SK-N-SH treated with all-trans-retinoic acid at 6 μM for 48 hours (cell line): Measurements from ENCODE around the gene KRT26.

ENCODE experiments used
- ATAC-seq: fragments of 200-7000 bp; cut with Tn5 transposase; 3 replicates; pipeline ENCODE4 v1.9.1; 2020; ENCODE audit warnings: mild to moderate bottlenecking, moderate library complexity
- ARNTL ChIP-seq: fragments of 450-650 bp; formaldehyde crosslinking; IDR thresholded peaks from 2 replicates; pipeline ENCODE4 v1.5.0; 2020; ENCODE audit warnings: low read depth, mild to moderate bottlenecking, moderate library complexity, borderline replicate concordance
- BACH2 ChIP-seq: fragments of 250-450 bp; sonication (Bioruptor Pico); IDR thresholded peaks from 2 replicates; pipeline ENCODE4 v1.9.0; 2021; ENCODE audit warnings: mild to moderate bottlenecking, borderline replicate concordance
- CSDC2 ChIP-seq: fragments of 250-450 bp; sonication (Bioruptor Pico); IDR thresholded peaks from 2 replicates; pipeline ENCODE4 v1.5.0; 2020; ENCODE audit warnings: mild to moderate bottlenecking, moderate library complexity
- CSRNP3 ChIP-seq: fragments of 250-450 bp; sonication (Bioruptor Pico); IDR thresholded peaks from 2 replicates; pipeline ENCODE4 v1.5.1; 2021; ENCODE audit warnings: mild to moderate bottlenecking, moderate library complexity
- ESRRG ChIP-seq: fragments of 250-450 bp; sonication (Bioruptor Pico); IDR thresholded peaks from 2 replicates; pipeline ENCODE4 v1.6.1; 2021; ENCODE audit warnings: mild to moderate bottlenecking
- ISL1 ChIP-seq: fragments of 250-450 bp; sonication (Bioruptor Pico); IDR thresholded peaks from 2 replicates; pipeline ENCODE4 v2.1.2; 2022; ENCODE audit warnings: mild to moderate bottlenecking, moderate library complexity
- OSR1 ChIP-seq: fragments of 250-450 bp; sonication (Bioruptor Pico); IDR thresholded peaks from 2 replicates; pipeline ENCODE4 v1.8.0; 2022; ENCODE audit warnings: moderate library complexity, mild to moderate bottlenecking, inconsistent platforms
- POU6F1 ChIP-seq: fragments of 250-450 bp; sonication (Bioruptor Pico); IDR thresholded peaks from 2 replicates; pipeline ENCODE4 v1.8.0; 2021; ENCODE audit warnings: low read depth, mild to moderate bottlenecking, moderate library complexity, borderline replicate concordance
- PPARA ChIP-seq: fragments of 250-450 bp; sonication (Bioruptor Pico); IDR thresholded peaks from 2 replicates; pipeline ENCODE4 v1.5.0; 2020; ENCODE audit warnings: mild to moderate bottlenecking, borderline replicate concordance
- RARB ChIP-seq: fragments of 250-450 bp; sonication (Bioruptor Pico); IDR thresholded peaks from 2 replicates; pipeline ENCODE4 v1.8.0; 2021; ENCODE audit warnings: mild to moderate bottlenecking, moderate library complexity
- SNAI2 ChIP-seq: fragments of 250-450 bp; sonication (Bioruptor Pico); IDR thresholded peaks from 2 replicates; pipeline ENCODE4 v1.5.0; 2020; ENCODE audit warnings: mild to moderate bottlenecking, moderate library complexity
- TCF4 ChIP-seq: fragments of 250-450 bp; sonication (Bioruptor Pico); IDR thresholded peaks from 2 replicates; pipeline ENCODE4 v1.8.0; 2021; ENCODE audit warnings: mild to moderate bottlenecking, moderate library complexity, borderline replicate concordance
- TOX ChIP-seq: fragments of 250-450 bp; sonication (Bioruptor Pico); IDR thresholded peaks from 2 replicates; pipeline ENCODE4 v1.8.0; 2021; ENCODE audit warnings: mild to moderate bottlenecking, moderate library complexity, borderline replicate concordance
- ZC3H10 ChIP-seq: fragments of 250-450 bp; sonication (Bioruptor Pico); IDR thresholded peaks from 2 replicates; pipeline ENCODE4 v1.5.1; 2021; ENCODE audit warnings: mild to moderate bottlenecking, moderate library complexity
- ZFP3 ChIP-seq: fragments of 250-450 bp; sonication (Bioruptor Pico); IDR thresholded peaks from 2 replicates; pipeline ENCODE4 v1.5.0; 2020; ENCODE audit warnings: mild to moderate bottlenecking, moderate library complexity
- ZFP30 ChIP-seq: fragments of 450-650 bp; formaldehyde crosslinking; IDR thresholded peaks from 2 replicates; pipeline ENCODE4 v1.5.0; 2022; ENCODE audit warnings: mild to moderate bottlenecking, moderate library complexity
- ZNF70 ChIP-seq: fragments of 450-650 bp; formaldehyde crosslinking; IDR thresholded peaks from 2 replicates; pipeline ENCODE4 v1.5.0; 2020; ENCODE audit warnings: mild to moderate bottlenecking, moderate library complexity
- ZNF8 ChIP-seq: fragments of 450-650 bp; formaldehyde crosslinking; IDR thresholded peaks from 2 replicates; pipeline ENCODE4 v1.5.0; 2020; ENCODE audit warnings: mild to moderate bottlenecking, moderate library complexity
- TF ChIP-seq, protein P1 (sequence below): fragments of 250-450 bp; sonication (Bioruptor Pico); IDR thresholded peaks from 2 replicates; pipeline ENCODE4 v1.8.0; 2020; ENCODE audit warnings: mild to moderate bottlenecking, moderate library complexity, borderline replicate concordance
- TF ChIP-seq, protein P2 (sequence below): fragments of 250-450 bp; sonication (Bioruptor Pico); IDR thresholded peaks from 2 replicates; pipeline ENCODE4 v1.5.1; 2020; ENCODE audit warnings: low read depth, mild to moderate bottlenecking, moderate library complexity

Gene KRT26

DNA sequence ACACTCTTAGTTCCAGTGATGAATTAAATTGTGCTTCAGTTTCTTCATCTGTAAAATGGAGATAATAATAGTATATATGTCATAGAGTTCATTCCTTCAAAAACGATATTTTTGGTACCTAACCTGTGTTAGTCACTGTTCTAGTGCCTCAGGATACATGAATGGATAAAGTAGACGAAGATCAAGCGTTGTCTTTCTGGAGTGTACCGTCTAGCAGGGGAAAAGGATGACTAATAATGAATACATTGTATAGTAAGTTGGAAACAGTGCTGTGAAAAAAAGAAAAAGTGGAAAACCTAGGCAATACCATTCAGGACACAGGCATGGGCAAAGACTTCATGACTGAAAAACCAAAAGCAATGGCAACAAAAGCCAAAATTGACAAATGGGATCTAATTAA lies 41.8 kb upstream of the KRT26 start:
- no peak for ATAC-seq
- no peak for TF ChIP-seq ESRRG (CRISPR knock-in tag)
- TF ChIP-seq BACH2 (CRISPR knock-in tag): no peak
- no peak for TF ChIP-seq ZNF70 (CRISPR knock-in tag)

DNA sequence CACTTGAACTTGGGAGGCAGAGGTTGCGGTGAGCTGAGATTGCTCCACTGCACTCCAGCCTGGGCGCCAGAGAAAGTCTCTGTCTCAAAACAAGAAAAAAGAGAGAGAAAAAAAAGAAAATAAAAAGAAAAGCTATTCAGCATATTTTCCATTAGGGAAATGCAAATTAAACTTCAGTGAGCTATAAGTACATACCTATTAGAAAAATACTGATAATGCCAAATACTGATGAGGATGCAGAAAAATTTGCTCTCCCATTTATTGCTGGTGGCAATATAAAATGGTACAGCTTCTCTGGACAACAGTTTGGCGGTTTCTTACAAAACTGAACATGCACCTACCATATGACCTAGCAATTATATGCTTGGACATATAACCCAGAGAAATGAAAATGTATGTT lies 40.6 kb upstream of the KRT26 start:
- no peak for TF ChIP-seq BACH2 (CRISPR knock-in tag)
- TF ChIP-seq ZFP3 (CRISPR knock-in tag): no peak
- TF ChIP-seq CSRNP3 (CRISPR knock-in tag): no peak
- TF ChIP-seq ISL1 (CRISPR knock-in tag): no peak
- no peak for TF ChIP-seq RARB (CRISPR knock-in tag)
- TF ChIP-seq POU6F1 (CRISPR knock-in tag): no peak
- TF ChIP-seq TOX (CRISPR knock-in tag): no peak
- TF ChIP-seq, protein P1, sequence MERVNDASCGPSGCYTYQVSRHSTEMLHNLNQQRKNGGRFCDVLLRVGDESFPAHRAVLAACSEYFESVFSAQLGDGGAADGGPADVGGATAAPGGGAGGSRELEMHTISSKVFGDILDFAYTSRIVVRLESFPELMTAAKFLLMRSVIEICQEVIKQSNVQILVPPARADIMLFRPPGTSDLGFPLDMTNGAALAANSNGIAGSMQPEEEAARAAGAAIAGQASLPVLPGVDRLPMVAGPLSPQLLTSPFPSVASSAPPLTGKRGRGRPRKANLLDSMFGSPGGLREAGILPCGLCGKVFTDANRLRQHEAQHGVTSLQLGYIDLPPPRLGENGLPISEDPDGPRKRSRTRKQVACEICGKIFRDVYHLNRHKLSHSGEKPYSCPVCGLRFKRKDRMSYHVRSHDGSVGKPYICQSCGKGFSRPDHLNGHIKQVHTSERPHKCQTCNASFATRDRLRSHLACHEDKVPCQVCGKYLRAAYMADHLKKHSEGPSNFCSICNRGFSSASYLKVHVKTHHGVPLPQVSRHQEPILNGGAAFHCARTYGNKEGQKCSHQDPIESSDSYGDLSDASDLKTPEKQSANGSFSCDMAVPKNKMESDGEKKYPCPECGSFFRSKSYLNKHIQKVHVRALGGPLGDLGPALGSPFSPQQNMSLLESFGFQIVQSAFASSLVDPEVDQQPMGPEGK: no peak
- TF ChIP-seq PPARA: no peak
- TF ChIP-seq ZC3H10: no peak
- TF ChIP-seq, protein P2, sequence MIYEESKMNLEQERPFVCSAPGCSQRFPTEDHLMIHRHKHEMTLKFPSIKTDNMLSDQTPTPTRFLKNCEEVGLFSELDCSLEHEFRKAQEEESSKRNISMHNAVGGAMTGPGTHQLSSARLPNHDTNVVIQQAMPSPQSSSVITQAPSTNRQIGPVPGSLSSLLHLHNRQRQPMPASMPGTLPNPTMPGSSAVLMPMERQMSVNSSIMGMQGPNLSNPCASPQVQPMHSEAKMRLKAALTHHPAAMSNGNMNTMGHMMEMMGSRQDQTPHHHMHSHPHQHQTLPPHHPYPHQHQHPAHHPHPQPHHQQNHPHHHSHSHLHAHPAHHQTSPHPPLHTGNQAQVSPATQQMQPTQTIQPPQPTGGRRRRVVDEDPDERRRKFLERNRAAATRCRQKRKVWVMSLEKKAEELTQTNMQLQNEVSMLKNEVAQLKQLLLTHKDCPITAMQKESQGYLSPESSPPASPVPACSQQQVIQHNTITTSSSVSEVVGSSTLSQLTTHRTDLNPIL (CRISPR knock-in tag): no peak
- no peak for TF ChIP-seq OSR1 (CRISPR knock-in tag)
- TF ChIP-seq ZNF8 (CRISPR knock-in tag): no peak
- TF ChIP-seq ARNTL (CRISPR knock-in tag): no peak
- no peak for ATAC-seq

GRCh38 chr17:40810494-40810893 lies 38.5 kb upstream of the KRT26 start:
- TF ChIP-seq ARNTL (CRISPR knock-in tag) (no peak), ZNF70 (CRISPR knock-in tag) (no peak), TCF4 (CRISPR knock-in tag) (no peak), CSRNP3 (CRISPR knock-in tag) (no peak), ZFP30 (CRISPR knock-in tag) (no peak), BACH2 (CRISPR knock-in tag) (no peak), ISL1 (CRISPR knock-in tag) (no peak), SNAI2 (CRISPR knock-in tag) (no peak), ZC3H10 (no peak), CSDC2 (CRISPR knock-in tag) (no peak), ZNF8 (CRISPR knock-in tag) (no peak), TOX (CRISPR knock-in tag) (no peak)
- TF ChIP-seq, protein P2 (CRISPR knock-in tag): no peak
- TF ChIP-seq, protein P1: no peak
- ATAC-seq: no peak
